Body of pancreas (tissue), 4 donors: ENCODE results near the gene SNX30. TPM values are rescaled to one million over a fixed set of nuclear protein-coding genes. Genes with fewer than 3 reads are reported as not detected.

Experiments
- ATAC-seq: fragments of 150-250 bp; one replicate; pipeline ENCODE4 v1.9.1; 2016
- DNase-seq, 4 donors: peaks; one replicate each; pipeline ENCODE4 v3.0.0-alpha.2; 2019
- H3K27ac ChIP-seq, 4 donors: fragments of 200-600 bp; sonication (generic); 1 replicate in 3 of 4; 2 replicates in 1 of 4; pipeline versions ENCODE4 v1.5.1 to v1.6.1; 2016 to 2019; ENCODE audit warnings: mild to moderate bottlenecking in 1 of 4, mixed read lengths in 1 of 4, moderate library complexity in 1 of 4
- H3K27me3 ChIP-seq, 2 donors: fragments of 200-600 bp; sonication (generic); one replicate each; pipeline ENCODE4 v1.6.0; 2016; ENCODE audit warnings: mild to moderate bottlenecking in 1 of 2
- H3K36me3 ChIP-seq, 2 donors: fragments of 200-600 bp; sonication (generic); replicated peaks in 1 of 2; 2 replicates each; pipeline ENCODE4 v1.5.1; 2016; ENCODE audit warnings: low read depth in 2 of 2; ENCODE audit not compliant: insufficient read depth in 1 of 2
- H3K4me1 ChIP-seq: fragments of 200-600 bp; sonication (generic); one replicate; pipeline ENCODE4 v1.6.0; 2016
- H3K4me3 ChIP-seq, 2 donors: fragments of 200-600 bp; sonication (generic); 1 replicate in 1 of 2; 2 replicates in 1 of 2; pipeline ENCODE4 v1.5.1; 2016 to 2019
- H3K9me3 ChIP-seq, 3 donors: fragments of 200-600 bp; sonication (generic); 1 replicate in 2 of 3; 2 replicates in 1 of 3; pipeline ENCODE4 v1.5.1; 2016
- POLR2A ChIP-seq, 3 donors: fragments of 450-650 bp; IDR thresholded peaks; one replicate each; pipeline ENCODE4 v1.6.1; 2016; ENCODE audit warnings: antibody characterized with exemption in 3 of 3, mild to moderate bottlenecking in 2 of 3
- WGBS, 2 donors: methylation state at CpG; one replicate each; pipeline ENCODE4 v1.1.5; 2017; 5-methylcytosine and 5-hydroxymethylcytosine counted together
- intact Hi-C: fragments of 100-400 bp; cut with DNase I; formaldehyde crosslinking; loops from one replicate; pipeline ENCODE4 v1.15.1; 2023
- total RNA-seq, 2 donors: library from RNA; depleted of rRNA; stranded (reverse); fragments of >200 nt; gene quantifications; one replicate each; pipeline ENCODE4 v1.1.0, GENCODE V29; 2016
- TF ChIP-seq, protein P1 (sequence below), 7 experiments: fragments of 450-650 bp in 4 of 7; fragments of 200-600 bp in 3 of 7; sonication (generic) in 3 of 7; IDR thresholded peaks; one replicate each; pipeline ENCODE4 v1.5.1; 2016 to 2019; ENCODE audit warnings: antibody characterized with exemption in 7 of 7

The SNX30 gene
- total RNA-seq, 2 donors from 2014 or later, result 4.6 to 8.6 TPM

DNA sequence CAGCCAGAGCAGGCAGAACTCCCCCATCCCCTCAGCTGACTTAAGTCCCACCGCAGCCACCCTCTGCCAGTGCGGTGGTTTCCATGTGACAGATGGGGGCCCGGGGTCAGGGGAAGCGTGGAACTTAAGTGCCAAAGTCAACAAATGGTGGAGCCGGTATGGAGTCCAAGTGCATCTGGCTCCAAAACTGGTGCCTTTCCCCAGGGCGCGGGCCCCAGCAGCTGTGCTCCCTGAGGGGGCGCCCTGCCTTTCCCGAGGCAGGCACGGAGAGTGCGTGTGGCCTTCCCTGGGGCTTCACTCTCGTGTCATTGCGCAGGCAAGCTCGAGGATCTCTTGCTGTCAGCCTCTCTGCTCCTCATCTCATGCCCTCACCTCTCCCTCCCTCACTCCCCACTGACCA, 106.3 kb downstream of the SNX30 start:
- no peaks in the 10 kb centered on the region for H3K27me3 ChIP-seq
- ATAC-seq, result peak; percentile 18
- no peak overlapping the region for H3K4me3 ChIP-seq
- 83 to 84% methylated on average over 13 to 14 of the region's 14 CpGs for WGBS, 2 donors
- intact Hi-C loops, result no loop called here
- no peaks in the 10 kb centered on the region for H3K4me1 ChIP-seq
- no peak overlapping the region for H3K27ac ChIP-seq
- no peaks in the 10 kb centered on the region for H3K36me3 ChIP-seq
- TF ChIP-seq, protein P1, sequence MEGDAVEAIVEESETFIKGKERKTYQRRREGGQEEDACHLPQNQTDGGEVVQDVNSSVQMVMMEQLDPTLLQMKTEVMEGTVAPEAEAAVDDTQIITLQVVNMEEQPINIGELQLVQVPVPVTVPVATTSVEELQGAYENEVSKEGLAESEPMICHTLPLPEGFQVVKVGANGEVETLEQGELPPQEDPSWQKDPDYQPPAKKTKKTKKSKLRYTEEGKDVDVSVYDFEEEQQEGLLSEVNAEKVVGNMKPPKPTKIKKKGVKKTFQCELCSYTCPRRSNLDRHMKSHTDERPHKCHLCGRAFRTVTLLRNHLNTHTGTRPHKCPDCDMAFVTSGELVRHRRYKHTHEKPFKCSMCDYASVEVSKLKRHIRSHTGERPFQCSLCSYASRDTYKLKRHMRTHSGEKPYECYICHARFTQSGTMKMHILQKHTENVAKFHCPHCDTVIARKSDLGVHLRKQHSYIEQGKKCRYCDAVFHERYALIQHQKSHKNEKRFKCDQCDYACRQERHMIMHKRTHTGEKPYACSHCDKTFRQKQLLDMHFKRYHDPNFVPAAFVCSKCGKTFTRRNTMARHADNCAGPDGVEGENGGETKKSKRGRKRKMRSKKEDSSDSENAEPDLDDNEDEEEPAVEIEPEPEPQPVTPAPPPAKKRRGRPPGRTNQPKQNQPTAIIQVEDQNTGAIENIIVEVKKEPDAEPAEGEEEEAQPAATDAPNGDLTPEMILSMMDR (IDR thresholded peaks at IDR 0.05), result no peak
- no peak for TF ChIP-seq POLR2A (IDR thresholded peaks at IDR 0.05)
- no peaks in the 10 kb centered on the region for H3K9me3 ChIP-seq
- DNase-seq, result no peak

DNA sequence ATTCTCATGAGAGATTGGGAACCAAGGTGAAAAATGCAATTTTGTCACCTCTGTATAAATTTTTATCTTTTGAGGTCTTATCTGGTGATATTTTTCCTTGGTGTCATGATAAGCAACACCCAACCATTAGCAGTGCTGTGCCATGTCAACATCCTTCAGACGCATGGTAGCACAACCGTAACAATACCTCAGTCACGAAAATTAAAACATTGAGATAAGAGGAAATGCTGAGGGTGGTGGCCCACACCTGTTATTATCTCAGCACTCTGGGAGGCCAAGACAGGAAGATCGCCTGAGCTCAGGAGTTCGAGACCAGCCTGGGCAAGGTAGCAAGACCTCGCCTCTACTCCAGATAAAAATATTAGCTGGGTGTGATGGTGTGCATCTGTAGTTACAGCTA, 107.4 kb downstream of the SNX30 start:
- Histone ChIP-seq H3K4me1 (no peaks in the 10 kb centered on the region), H3K36me3 (no peaks in the 10 kb centered on the region), H3K27ac (no peak overlapping the region), H3K9me3 (no peaks in the 10 kb centered on the region), H3K4me3 (no peak overlapping the region), H3K27me3 (no peaks in the 10 kb centered on the region)
- ATAC-seq, result no peak
- 84 to 87% methylated on average over 3 to 6 of the region's 6 CpGs for WGBS, 2 donors
- DNase-seq, result no peak
- TF ChIP-seq POLR2A (IDR thresholded peaks at IDR 0.05), result no peak
- TF ChIP-seq, protein P1 (IDR thresholded peaks at IDR 0.05), result no peak
- intact Hi-C loops, result no loop called here

DNA sequence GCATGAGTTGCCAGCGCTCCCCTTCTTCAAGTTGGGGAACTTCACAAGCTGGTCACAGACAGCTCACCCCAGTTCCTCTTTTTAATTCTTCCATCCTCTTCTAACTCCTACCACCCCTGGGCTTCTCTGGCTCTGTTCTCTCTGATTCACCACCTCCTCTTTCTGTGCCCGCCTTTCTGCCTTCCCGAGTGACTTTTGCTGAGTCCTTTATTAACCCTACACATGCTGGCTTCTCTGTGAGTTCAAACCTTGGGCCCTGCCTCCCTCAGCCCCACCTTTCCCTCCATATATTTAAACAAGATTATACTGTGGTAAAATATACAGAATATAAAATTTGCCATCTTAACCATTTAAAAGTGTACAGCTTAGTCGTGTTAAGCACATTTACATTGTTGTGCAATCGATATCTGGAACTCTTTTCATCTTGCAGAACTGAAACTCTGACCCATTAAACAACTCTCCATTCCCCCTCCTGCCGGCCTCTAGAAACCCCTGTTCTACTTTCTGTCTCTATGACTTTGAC, 108.1 kb downstream of the SNX30 start:
- DNase-seq (peak in 1 of 4 donors; percentile 42), ATAC-seq (no peak)
- H3K27ac ChIP-seq, result peak overlapping the region in 1 of 4 donors; percentile 44
- H3K4me1 ChIP-seq, result no peaks in the 10 kb centered on the region
- intact Hi-C loops, result no loop called here
- WGBS, 2 donors, result 55 to 66% methylated on average over 6 of the region's 6 CpGs
- H3K4me3 ChIP-seq, result no peak overlapping the region
- no peak for TF ChIP-seq POLR2A (IDR thresholded peaks at IDR 0.05)
- TF ChIP-seq, protein P1 (IDR thresholded peaks at IDR 0.05), result no peak
- H3K27me3 ChIP-seq, result no peaks in the 10 kb centered on the region
- no peaks in the 10 kb centered on the region for H3K36me3 ChIP-seq
- H3K9me3 ChIP-seq, result no peaks in the 10 kb centered on the region

DNA sequence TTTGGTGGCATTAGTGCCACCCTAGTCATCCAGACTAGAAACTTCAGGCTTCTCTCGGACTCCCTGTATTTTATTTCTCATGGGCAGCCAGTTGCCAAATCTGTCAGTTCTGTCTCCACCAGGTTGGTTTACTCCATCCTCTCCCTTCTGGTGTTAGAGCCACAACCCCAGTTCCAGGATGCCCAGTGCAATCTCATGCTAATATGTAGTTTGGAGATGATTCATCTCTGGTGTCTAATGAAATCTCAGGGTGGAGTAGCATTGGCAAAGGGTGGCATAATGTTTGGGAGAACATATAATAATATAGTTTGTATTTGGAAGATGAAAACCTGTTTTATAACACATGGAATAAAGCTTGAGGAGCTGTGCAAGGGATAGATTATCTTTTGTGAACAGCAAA, 109.9 kb downstream of the SNX30 start:
- Histone ChIP-seq H3K4me1 (no peaks in the 10 kb centered on the region), H3K27ac (no peak overlapping the region), H3K27me3 (no peaks in the 10 kb centered on the region), H3K9me3 (no peaks in the 10 kb centered on the region), H3K4me3 (no peak overlapping the region), H3K36me3 (peaks cover 0 to 2% of the 10 kb centered on the region in 2 donors)
- intact Hi-C loops, result no loop called here
- TF ChIP-seq, protein P1 (IDR thresholded peaks at IDR 0.05), result no peak
- no peak for TF ChIP-seq POLR2A (IDR thresholded peaks at IDR 0.05)
- WGBS, 2 donors, result 69 to 100% methylated on average over 1 of the region's 1 CpG
- DNase-seq (no peak), ATAC-seq (no peak)

DNA sequence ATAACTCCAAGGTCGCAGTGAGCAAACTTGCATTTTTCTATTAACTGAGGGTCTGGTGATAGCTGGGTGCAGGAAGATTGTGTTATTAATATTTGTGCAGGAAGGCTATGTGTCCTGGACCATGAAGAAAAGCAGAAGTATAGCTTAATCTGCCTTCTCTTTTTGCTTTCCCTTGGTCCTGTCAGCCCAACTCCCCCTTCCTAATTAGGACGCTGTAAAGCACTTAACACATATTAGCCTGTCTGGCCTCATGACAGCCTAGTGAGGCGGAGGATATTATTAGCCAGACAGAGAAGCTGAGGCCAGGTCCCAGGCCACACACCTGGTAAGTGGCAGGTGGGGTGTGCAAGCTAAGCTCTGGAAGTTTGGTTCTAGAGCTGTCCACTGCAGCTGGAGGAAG, 110.6 kb downstream of the SNX30 start:
- intact Hi-C loops, result no loop called here
- TF ChIP-seq, protein P1 (IDR thresholded peaks at IDR 0.05), result no peak
- TF ChIP-seq POLR2A (IDR thresholded peaks at IDR 0.05), result no peak
- Histone ChIP-seq H3K36me3 (peaks cover 0 to 2% of the 10 kb centered on the region in 2 donors), H3K27ac (peak overlapping the region in 1 of 4 donors; percentile 70), H3K4me1 (no peaks in the 10 kb centered on the region), H3K27me3 (no peaks in the 10 kb centered on the region), H3K4me3 (no peak overlapping the region), H3K9me3 (no peaks in the 10 kb centered on the region)
- ATAC-seq (no peak), DNase-seq (no peak)
- 75 to 87% methylated on average over 3 of the region's 3 CpGs for WGBS, 2 donors
